HG03280 (cell line): ENCODE measurements around the gene APBA1.
"Not testable (repeated sequence)": the region's sequence is repeated elsewhere in the genome, so short reads cannot be mapped to it uniquely, and the experiment has no call there.

Experiments
- ATAC-seq: cut with Tn5 transposase; IDR thresholded peaks from one replicate; pipeline ENCODE4 v1.9.1; 2021; ENCODE audit warnings: mild to moderate bottlenecking, moderate library complexity; ENCODE audit not compliant: unreplicated experiment

Gene APBA1

GRCh38 chr9:69420611-69421270 is 251.4 kb downstream of the APBA1 start:
- no peak for ATAC-seq

GRCh38 chr9:69412741-69413150 is 259.4 kb downstream of the APBA1 start:
- ATAC-seq, result no peak

- no peak for ATAC-seq
Measured at GRCh38 chr9:69411931-69412740, 260.0 kb downstream of the APBA1 start.

- ATAC-seq, result no peak
Measured at GRCh38 chr9:69411246-69411645, 260.9 kb downstream of the APBA1 start.

- ATAC-seq, result not testable (repeated sequence)
Measured at GRCh38 chr9:69409936-69410335, 262.2 kb downstream of the APBA1 start.

- ATAC-seq, result no peak
Measured at GRCh38 chr9:69400470-69400869, 271.7 kb downstream of the APBA1 start.

GRCh38 chr9:69397384-69398214 is 274.6 kb downstream of the APBA1 start:
- ATAC-seq, result no peak

GRCh38 chr9:69396759-69397158 is 275.4 kb downstream of the APBA1 start:
- ATAC-seq, result no peak

GRCh38 chr9:69395718-69396117 is 276.5 kb downstream of the APBA1 start:
- ATAC-seq, result no peak

- ATAC-seq, result no peak
Measured at GRCh38 chr9:69393425-69393824, 278.7 kb downstream of the APBA1 start.

GRCh38 chr9:69392826-69393225 is 279.3 kb downstream of the APBA1 start:
- no peak for ATAC-seq

- ATAC-seq, result no peak
Measured at GRCh38 chr9:69391946-69392345, 280.2 kb downstream of the APBA1 start.

- no peak for ATAC-seq
Measured at GRCh38 chr9:69391487-69391886, 280.7 kb downstream of the APBA1 start.

GRCh38 chr9:69389437-69389995 is 282.7 kb downstream of the APBA1 start:
- no peak for ATAC-seq

GRCh38 chr9:69388596-69388995 is 283.6 kb downstream of the APBA1 start:
- ATAC-seq, result no peak

GRCh38 chr9:69386651-69387050 is 285.5 kb downstream of the APBA1 start:
- no peak for ATAC-seq

- ATAC-seq, result no peak
Measured at GRCh38 chr9:69385581-69386033, 286.6 kb downstream of the APBA1 start.

- no peak for ATAC-seq
Measured at GRCh38 chr9:69382135-69382534, 290.0 kb downstream of the APBA1 start.

GRCh38 chr9:69380811-69381210 is 291.4 kb downstream of the APBA1 start:
- no peak for ATAC-seq

GRCh38 chr9:69380301-69380700 is 291.9 kb downstream of the APBA1 start:
- no peak for ATAC-seq
